GM12878 (cell line): ENCODE data around the gene DCBLD2.

ENCODE experiments used
- ATF3 ChIP-seq: IDR thresholded peaks from 2 replicates; pipeline ENCODE4 v1.6.1; 2011; ENCODE audit warnings: low read depth, mild to moderate bottlenecking, low read length, moderate library complexity, borderline replicate concordance; ENCODE audit errors: extremely low read depth
- CEBPB ChIP-seq, 2 experiments: fragments of 150-350 bp in 1 of 2; IDR thresholded peaks; 2 replicates each; pipeline ENCODE4 v1.6.1; 2012 to 2014; ENCODE audit warnings: low read depth in 2 of 2, low read length in 2 of 2, borderline replicate concordance in 1 of 2, inconsistent platforms in 1 of 2
- EZH2 ChIP-seq: IDR thresholded peaks from 2 replicates; pipeline ENCODE4 v1.6.1; 2012; ENCODE audit warnings: low read depth, mild to moderate bottlenecking, control low read depth, inconsistent platforms, low read length, borderline replicate concordance; ENCODE audit not compliant: control insufficient read depth
- POLR2AphosphoS2 ChIP-seq: IDR thresholded peaks from 2 replicates; pipeline ENCODE4 v1.6.1; 2011; ENCODE audit warnings: low read depth, mild to moderate bottlenecking, low read length, improper control_type of control experiment, moderate library complexity
- POLR2AphosphoS5 ChIP-seq: IDR thresholded peaks from 2 replicates; pipeline ENCODE4 v1.6.1; 2011; ENCODE audit warnings: mild to moderate bottlenecking, low read length, inconsistent platforms
- SUPT20H ChIP-seq: IDR thresholded peaks from 2 replicates; pipeline ENCODE4 v1.6.1; 2011; ENCODE audit warnings: low read depth, mild to moderate bottlenecking, low read length, moderate library complexity, borderline replicate concordance; ENCODE audit not compliant: control insufficient read depth
- TARDBP ChIP-seq: IDR thresholded peaks from 2 replicates; pipeline ENCODE4 v1.6.1; 2016; ENCODE audit warnings: borderline replicate concordance
- TF ChIP-seq, protein P1 (sequence below), 3 experiments: IDR thresholded peaks in 2 of 3; conservative IDR thresholded peaks in 1 of 3; 2 replicates each; pipeline ENCODE4 v1.5.1; 2011; ENCODE audit warnings: low read depth in 3 of 3, low read length in 3 of 3, mild to moderate bottlenecking in 3 of 3, control low read depth in 2 of 3, moderate library complexity in 2 of 3, inconsistent platforms in 1 of 3, mixed read lengths in 1 of 3; ENCODE audit not compliant: control insufficient read depth in 2 of 3, insufficient read depth in 1 of 3; ENCODE audit errors: extremely low read depth in 1 of 3

DNA sequence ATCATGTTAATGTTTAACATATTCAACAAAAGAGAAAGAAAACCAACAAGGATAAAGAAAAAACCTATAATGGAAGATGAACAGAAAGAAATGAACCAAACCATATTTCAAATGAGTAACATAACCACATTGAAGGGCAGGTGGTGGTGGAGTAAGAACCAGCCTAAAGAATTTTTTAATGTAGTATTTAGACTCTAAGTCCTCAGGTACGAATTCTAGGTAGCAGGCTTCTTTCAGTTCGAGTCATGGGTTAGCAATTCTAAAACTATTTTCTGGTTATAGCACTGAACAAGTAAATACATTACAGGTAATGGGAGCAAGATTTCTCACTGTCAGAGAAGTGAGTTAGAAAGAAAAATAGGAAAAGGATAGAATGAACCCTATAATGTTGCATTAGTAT is 24.4 kb downstream of the DCBLD2 start:
- TF ChIP-seq TARDBP (no peak), POLR2AphosphoS2 (no peak), CEBPB (IDR thresholded peaks at IDR 0.05; ENCODE audit: borderline replicate concordance in 1 of 2, low read depth in 2 of 2, low read length in 2 of 2) (no peak), ATF3 (no peak), POLR2AphosphoS5 (no peak), SUPT20H (no peak), EZH2 (no peak)
- TF ChIP-seq, protein P1, sequence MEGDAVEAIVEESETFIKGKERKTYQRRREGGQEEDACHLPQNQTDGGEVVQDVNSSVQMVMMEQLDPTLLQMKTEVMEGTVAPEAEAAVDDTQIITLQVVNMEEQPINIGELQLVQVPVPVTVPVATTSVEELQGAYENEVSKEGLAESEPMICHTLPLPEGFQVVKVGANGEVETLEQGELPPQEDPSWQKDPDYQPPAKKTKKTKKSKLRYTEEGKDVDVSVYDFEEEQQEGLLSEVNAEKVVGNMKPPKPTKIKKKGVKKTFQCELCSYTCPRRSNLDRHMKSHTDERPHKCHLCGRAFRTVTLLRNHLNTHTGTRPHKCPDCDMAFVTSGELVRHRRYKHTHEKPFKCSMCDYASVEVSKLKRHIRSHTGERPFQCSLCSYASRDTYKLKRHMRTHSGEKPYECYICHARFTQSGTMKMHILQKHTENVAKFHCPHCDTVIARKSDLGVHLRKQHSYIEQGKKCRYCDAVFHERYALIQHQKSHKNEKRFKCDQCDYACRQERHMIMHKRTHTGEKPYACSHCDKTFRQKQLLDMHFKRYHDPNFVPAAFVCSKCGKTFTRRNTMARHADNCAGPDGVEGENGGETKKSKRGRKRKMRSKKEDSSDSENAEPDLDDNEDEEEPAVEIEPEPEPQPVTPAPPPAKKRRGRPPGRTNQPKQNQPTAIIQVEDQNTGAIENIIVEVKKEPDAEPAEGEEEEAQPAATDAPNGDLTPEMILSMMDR (IDR thresholded peaks at IDR 0.05 in 2 of 3, conservative IDR thresholded peaks at IDR 0.05 in 1 of 3; ENCODE audit: control insufficient read depth in 2 of 3, extremely low read depth in 1 of 3, insufficient read depth in 1 of 3, low read depth in 3 of 3, low read length in 3 of 3), result no peak
